GM19193 (cell line): ENCODE data around the gene TANGO2.

Experiments
- POLR2A ChIP-seq: IDR thresholded peaks from 4 replicates; pipeline ENCODE4 v1.6.1; 2011; ENCODE audit not compliant: insufficient read depth, insufficient read length; ENCODE audit errors: extremely low read depth

Gene TANGO2

DNA sequence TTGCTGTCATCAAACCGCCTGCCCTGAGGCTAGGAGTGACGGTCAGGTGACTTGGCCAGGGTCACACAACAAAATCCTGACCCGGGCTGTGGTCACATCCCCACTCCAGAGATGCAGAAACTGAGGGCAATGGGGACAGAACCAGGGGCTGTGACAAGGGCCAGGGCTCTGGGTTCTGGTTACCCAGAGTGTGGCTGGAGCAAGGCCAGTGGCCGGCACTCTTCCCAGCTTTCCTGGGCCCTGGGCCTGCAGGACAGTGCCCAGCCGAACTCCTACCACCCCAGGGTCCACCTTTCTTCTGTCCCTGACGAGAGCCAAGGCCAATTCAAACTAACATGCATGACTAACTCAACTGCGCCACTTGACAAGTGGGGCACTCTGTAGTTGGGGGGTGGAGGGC lies 40.1 kb upstream of the TANGO2 start:
- no peak for TF ChIP-seq POLR2A

DNA sequence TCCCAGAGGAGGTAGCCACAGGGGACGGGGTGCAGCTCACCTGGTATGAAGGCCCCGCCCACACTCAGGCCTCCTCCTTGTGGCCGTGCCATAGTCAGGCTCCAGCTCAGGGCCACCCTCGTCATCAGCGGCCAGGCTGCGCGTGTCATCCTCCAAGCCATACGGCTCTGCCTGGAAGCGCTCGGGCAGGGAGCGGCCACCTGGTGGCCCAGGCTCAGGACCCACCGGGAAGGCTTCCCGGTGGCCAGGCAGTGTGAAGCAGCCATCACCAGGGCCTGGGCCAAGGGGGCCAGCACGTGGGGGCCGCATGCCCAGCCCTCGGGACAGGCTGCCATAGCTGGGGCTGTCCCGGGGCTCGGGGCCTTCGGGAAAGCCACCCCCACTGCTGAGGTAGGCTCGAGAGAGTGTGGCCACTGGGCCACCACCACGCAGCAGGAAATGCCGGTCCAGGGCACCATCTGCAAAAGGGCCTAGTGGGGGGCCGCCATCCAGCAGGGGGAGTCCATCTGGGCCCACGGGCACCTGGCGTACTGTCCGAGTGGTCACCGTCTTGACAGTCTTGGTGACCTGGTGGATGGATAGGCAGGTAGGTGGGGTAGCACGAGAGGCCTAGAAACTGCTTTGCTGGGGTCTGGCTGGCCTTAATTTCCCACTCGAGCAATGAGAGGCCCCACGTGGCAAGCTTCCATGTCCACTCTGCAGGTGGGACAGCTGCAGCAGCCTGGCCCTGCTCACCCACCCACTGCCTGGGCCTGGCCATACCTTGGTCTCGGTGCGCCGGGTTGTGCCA lies 39.5 kb upstream of the TANGO2 start:
- no peak for TF ChIP-seq POLR2A

DNA sequence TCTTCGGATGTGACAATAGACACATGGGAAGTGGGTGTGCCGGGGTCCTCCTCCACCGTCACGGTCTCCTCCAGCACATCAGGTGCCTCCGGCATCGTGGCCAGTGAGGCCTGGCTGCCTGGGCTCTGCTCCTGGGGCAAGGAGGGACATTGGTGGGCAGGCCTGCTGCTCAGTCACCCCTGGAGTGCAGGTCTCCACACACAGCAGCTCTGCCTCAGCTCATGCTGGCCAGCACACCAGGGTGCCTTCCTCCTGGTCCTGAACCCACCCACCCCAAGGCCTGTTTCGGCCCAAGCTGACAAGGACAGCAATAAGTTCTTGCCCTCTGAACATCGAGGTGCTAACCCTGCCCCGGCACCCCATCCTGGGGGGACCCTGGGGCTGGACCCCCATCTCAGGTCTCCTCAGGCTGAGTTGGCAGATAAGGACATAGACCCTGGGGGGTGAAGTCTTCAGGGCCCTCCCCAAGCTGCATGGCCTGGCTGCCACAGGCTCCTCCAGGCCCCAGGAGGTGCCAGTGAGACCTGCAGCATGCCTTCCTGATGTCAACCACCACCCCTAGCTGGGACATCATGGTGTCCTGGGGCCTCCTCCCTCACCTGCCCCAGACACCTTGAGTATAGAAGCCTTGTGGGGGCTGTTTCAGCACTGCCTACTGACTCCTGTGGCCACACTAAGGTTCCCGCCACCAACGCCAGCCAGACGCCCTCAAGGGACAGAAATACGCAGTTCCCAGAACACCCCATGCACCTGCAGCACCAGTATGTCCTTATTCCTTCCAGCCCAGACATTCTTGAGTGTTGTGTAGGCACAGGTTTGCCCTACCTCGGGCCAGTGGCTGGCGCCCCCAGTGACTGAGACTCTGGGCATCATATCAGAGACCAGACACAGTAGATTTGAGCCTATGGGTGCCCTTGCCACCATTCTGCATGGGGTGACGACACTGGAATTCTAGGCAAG lies 38.7 kb upstream of the TANGO2 start:
- no peak for TF ChIP-seq POLR2A

DNA sequence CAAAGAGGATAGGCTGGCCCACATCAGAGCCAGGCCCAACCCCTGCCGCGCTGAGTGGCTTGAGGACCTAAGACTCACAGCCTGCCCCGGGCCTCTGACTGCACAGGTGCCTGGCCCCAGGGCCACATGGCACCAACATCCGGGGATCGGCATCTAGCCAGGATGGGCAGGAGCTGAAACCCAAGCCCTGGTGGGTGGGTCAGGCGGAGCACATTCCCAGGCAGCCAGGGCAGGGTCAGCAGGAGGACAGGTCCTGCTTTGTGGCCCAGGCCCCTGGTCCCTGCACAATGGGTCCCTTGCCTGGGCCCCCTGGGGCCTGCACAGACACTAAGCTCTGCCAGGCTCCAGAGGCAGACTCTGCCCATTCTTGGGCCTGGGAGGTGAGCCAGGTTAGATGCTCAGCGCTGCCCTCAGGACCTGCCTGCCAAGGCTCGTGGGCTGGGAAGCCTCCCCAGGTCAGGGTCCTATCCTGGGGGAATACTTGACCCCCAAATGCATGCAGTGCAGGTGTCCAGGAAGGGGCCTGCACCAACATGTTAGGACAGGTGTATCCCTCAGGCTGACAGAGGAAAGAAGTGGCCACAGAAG lies 37.8 kb upstream of the TANGO2 start:
- TF ChIP-seq POLR2A = no peak

DNA sequence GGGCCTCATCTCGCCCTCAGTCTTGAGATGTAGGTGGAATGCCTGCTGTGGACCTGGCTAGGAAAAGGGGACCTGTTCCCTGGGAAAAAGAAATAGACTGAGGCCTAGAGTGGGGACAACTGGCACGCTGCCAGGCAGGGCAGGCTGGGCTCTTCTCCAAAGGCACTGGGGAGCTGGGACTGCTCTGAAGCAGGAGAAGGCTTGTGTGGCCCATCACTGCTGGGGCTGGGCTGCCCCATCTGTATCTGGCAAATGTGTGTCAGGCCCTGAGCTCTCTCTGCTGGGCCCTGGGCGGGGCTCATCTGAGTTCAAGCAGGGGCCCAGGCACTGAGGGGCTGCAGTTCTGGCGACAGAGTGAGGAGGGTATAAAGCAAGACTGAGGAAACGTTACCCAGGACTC lies 37.2 kb upstream of the TANGO2 start:
- TF ChIP-seq POLR2A = no peak

DNA sequence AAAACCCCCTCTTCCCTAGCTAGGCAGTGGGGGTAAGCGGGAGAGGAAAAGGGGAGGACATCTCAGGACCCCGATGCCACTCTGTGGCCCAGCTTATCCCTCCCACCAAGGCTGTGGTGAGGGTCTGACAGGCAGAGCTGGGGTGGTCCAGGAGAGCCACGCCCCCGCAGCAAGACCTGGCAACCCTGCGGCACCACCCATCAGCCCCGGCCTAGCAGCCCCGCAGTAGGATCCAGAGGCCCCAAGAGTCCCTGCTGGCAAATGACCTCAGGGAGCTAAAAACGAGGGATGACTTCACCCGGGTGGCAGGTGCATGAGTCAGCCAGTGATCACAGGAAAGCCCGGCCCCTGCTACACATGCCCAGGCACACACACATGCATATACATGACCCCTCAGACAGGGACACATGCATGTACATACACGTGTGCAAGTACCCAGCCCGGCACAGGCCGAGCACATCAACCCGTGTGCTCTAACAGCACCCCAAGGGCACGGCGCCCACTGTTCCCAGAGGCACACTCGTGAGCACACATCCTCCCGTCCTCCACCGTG lies 36.6 kb upstream of the TANGO2 start:
- TF ChIP-seq POLR2A = no peak

DNA sequence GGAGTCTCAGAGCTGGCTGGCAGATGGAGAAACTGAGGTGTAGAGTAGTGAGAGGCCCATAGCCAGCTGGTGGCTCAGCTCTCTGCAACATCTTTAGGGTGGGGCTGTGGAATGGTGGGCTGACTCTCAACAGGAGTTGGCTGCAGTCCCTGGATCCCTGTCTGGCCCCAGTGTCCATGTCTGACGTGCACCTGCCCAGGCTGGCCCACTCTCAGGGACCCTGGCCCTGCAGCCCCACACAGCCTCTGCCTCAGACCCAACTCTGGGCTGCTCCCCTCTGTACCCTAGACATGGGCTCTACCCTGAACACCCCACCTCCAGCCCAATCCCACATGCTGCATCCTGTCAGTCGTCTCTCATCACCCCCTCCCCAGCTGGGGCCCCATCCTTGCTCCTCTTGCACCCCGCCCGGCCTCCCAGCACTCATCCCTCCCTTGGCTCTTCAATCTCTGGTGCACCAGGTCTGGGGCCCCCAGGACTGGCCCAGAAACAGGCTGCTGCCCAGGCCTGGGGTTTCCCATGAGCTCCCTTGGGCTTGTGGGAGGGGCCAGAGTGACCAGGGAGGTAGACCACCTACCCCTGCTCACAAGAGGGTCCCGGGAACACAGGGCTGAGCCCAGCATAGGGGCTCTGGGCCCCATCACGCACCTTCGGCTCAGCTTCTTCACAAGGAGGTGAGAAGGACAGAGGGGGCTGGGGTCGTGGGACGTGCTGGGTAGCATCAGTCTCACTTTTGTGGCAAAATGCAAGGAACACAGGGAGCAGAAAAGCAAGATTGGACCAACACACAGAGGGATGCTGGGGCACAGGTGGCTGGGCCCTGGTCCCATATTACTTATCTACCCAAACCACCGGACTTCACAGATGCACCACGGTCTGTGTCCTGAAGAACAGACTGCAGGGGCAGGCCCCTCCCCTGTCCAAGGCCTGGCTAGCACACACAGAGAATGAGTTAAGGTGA lies 35.8 kb upstream of the TANGO2 start:
- no peak for TF ChIP-seq POLR2A

DNA sequence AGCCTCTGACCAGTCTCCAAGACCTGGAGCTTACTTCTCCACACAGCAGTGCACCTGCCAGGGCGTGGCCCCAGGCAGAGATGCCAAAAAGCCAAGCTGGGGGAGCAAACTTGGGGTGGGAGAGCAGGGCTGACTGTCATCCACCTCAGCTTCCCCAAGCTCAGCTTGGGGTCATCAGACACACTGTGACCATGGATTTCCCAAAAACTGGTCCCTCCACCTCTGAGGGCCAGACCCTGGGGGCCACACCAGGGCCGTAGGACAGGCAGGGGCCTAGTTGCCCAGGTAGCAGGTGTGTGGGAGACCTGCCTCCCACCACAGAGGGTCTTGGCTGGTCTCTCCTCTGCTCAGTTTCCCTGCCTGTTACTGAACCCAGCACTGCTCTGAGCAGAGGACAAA lies 34.9 kb upstream of the TANGO2 start:
- TF ChIP-seq POLR2A = no peak

DNA sequence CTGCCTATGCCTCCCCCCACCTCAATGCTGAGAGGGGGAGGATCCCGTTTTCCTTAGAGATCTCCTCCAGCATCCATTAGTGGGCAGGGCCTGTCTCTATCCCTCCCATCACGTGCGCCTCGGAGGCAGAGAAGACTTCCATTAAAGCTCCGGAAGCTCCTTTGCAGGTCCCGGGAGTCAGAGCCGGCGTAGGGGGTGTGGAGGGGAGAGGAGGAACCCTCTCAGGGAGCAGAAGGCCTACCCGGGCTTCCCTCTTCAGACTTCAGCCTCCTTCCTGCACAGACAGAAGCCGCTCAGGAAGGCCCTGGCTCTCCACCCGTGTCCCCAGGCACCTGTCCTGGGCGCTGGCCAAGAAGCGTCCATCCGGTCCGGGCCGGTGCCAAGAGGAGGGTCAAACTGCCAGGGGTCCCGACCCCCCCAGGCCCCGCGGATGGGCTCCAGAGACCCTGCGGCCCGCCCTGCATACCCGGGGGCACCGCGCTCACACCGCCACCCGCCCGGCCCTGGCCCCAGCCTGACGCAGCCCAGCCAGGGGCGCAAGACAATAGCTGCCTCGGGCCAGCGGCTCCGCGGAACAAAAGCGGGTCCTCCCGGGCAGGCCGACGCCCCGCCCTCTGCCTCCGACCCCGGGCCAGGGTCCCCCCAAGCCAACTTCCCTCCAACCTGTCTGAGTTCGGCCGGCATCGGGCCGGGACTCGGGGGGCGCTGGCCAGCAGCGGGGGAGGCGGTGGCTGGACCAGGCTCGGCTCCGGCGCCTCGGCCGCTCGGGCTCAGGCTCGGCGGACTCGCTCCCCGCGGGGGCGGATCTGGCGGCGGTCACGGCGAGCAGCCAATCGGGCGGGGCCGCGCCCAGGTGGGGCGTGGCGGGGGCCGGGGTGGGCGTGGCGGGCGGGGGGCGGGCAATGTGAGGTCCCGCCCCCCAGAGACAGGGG lies 34.2 kb upstream of the TANGO2 start:
- no peak for TF ChIP-seq POLR2A

DNA sequence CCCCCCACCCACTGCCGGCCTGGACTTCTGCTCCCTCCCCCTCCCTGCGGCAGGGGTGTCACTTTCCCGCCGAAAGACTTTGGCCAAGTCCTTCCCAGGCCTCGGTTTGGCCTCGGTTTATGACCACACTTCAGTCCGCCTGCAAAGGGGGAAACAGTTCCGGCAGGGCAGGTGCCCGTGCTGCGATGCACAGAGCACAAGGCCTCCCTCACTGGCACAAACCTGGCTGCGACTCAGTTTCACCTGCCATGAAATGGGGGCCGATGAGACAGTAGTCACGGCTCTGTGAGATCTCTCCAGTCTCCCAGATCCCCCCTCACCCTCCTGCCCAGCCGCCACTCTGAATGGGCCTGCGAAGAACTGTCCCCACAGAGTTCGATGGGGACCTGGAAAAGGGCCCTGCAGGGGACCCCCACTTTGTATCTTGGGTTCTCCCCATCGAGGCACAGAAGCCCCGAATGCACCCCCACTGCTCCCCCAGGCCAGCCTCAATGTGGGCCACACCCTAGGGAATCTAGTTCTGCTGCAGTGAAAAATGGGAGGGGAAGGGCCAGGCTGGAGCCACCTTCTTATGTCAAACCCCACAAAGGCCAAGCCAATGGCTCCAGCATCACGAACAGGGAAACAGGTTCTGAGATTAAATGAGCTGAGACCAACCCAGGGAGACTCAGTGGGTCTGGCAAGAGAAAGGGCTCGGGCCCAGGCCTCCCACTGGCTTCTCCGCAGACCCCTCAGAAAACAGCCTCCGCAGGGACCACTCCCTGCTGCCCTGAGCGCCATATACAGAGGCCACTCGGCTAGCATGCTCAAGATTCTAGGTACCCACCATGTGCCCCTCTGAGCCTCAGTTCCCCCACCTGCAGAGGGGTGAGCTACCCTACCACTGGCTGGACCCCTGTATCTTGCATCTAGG lies 33.3 kb upstream of the TANGO2 start:
- no peak for TF ChIP-seq POLR2A

DNA sequence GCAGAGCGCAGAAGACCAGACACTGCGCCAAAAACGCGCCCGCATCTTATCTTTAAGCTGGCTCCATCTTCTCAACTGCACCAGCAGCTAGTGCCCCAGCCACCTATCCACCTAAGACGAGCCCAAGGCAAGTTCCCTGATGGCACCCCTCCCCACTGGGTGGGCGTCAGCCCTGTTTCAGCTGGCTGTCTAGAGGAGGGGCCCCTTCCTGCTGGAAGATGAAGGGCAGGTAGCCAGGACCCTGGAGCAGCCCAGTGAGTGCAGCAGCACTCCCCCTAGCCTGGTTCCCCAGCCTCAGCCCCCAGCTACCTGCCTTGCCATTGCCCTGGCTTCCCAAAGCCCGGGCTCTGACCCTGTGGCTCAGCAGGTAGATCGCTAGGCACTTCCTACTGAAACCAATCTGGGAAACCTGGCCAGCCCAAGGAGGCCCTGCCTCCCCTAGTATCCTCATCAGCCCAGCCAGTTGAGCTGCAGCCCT lies 32.5 kb upstream of the TANGO2 start:
- TF ChIP-seq POLR2A = no peak
